ENCODE results near the gene NUP62CL. TPM values are rescaled to one million over a fixed set of nuclear protein-coding genes. Genes with fewer than 3 reads are reported as not detected.
"Not testable (repeated sequence)": the region's sequence is repeated elsewhere in the genome, so short reads cannot be mapped to it uniquely, and the experiment has no call there.

Gene NUP62CL
- total RNA-seq, 1 donor from 2014 or later: 9.3 TPM

DNA sequence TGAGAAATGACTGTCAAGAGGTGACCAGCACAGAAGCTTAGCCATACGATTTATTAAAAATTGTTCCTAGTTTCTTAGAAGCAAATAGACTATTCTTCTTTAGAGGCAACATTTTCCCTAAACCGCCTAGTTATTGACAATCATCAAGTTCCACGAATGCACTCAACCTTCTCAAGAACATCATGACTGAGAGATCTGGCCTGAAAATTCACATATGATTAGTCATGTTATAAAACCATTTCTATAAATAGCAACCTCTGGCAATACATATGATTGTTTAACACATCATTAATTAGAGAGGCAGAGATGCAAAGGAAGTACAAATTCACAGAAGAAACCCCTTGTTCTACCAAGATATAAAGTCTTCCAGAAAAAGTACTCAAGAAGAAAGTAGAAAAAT, 6.7 kb downstream of the NUP62CL start:
- Mint-ChIP-seq H3K27ac (ENCODE audit: unreplicated experiment) (no peak overlapping the region), H3K27me3 (ENCODE audit: unreplicated experiment) (no peaks in the 10 kb centered on the region)
- no peak for DNase-seq (ENCODE audit: low spot score)

GRCh38 chrX:107198074-107198473, 8.2 kb downstream of the NUP62CL start:
- not testable (repeated sequence) for DNase-seq (ENCODE audit: low spot score); H3K27ac Mint-ChIP-seq (ENCODE audit: unreplicated experiment); H3K9me3 Mint-ChIP-seq (ENCODE audit: unreplicated experiment); H3K4me1 Mint-ChIP-seq (ENCODE audit: unreplicated experiment); H3K36me3 Mint-ChIP-seq (ENCODE audit: low read depth, unreplicated experiment); H3K27me3 Mint-ChIP-seq (ENCODE audit: unreplicated experiment); H3K4me3 Mint-ChIP-seq (ENCODE audit: unreplicated experiment)

More for the DNA sequence above, 6.7 kb downstream of the NUP62CL start:
- Mint-ChIP-seq H3K36me3 (ENCODE audit: low read depth, unreplicated experiment) (peaks cover 5% of the 10 kb centered on the region), H3K9me3 (ENCODE audit: unreplicated experiment) (no peaks in the 10 kb centered on the region), H3K4me3 (ENCODE audit: unreplicated experiment) (no peak overlapping the region), H3K4me1 (ENCODE audit: unreplicated experiment) (no peaks in the 10 kb centered on the region)
- TF ChIP-seq, protein P1, sequence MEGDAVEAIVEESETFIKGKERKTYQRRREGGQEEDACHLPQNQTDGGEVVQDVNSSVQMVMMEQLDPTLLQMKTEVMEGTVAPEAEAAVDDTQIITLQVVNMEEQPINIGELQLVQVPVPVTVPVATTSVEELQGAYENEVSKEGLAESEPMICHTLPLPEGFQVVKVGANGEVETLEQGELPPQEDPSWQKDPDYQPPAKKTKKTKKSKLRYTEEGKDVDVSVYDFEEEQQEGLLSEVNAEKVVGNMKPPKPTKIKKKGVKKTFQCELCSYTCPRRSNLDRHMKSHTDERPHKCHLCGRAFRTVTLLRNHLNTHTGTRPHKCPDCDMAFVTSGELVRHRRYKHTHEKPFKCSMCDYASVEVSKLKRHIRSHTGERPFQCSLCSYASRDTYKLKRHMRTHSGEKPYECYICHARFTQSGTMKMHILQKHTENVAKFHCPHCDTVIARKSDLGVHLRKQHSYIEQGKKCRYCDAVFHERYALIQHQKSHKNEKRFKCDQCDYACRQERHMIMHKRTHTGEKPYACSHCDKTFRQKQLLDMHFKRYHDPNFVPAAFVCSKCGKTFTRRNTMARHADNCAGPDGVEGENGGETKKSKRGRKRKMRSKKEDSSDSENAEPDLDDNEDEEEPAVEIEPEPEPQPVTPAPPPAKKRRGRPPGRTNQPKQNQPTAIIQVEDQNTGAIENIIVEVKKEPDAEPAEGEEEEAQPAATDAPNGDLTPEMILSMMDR (IDR thresholded peaks at IDR 0.05; ENCODE audit: unreplicated experiment): no peak

DNA sequence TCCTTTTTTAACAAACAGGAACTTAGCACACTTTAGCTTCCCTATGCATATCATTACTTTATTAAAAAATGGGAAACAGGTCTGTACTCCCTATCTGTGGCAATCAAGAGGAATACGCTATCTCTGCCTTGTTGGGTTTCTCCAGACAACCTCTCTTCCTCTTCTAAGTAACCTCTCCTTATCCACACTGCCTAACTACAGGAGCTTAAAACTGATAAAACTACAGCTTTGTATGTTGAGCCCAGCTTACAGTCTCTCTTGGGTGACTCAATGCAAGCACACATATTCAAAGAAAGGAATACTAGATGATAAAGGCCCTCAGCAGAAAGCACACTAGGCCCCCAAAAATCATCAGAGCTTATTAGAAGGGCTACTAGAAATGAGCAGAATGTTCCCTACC, 8.9 kb downstream of the NUP62CL start:
- no peak overlapping the region for H3K27ac Mint-ChIP-seq (ENCODE audit: unreplicated experiment)
- TF ChIP-seq, protein P1 (IDR thresholded peaks at IDR 0.05; ENCODE audit: unreplicated experiment): no peak

GRCh38 chrX:107171369-107172102, 34.7 kb downstream of the NUP62CL start:
- Mint-ChIP-seq H3K4me1 (ENCODE audit: unreplicated experiment) (peaks cover 6% of the 10 kb centered on the region), H3K9me3 (ENCODE audit: unreplicated experiment) (no peaks in the 10 kb centered on the region), H3K27ac (ENCODE audit: unreplicated experiment) (no peak overlapping the region), H3K27me3 (ENCODE audit: unreplicated experiment) (peaks cover 1% of the 10 kb centered on the region), H3K36me3 (ENCODE audit: low read depth, unreplicated experiment) (no peaks in the 10 kb centered on the region), H3K4me3 (ENCODE audit: unreplicated experiment) (no peak overlapping the region)
- TF ChIP-seq, protein P1 (IDR thresholded peaks at IDR 0.05; ENCODE audit: unreplicated experiment): no peak
- no peak for DNase-seq (ENCODE audit: low spot score)

More for the DNA sequence above, 8.9 kb downstream of the NUP62CL start:
- no peak for DNase-seq (ENCODE audit: low spot score)
- peaks cover 5% of the 10 kb centered on the region for H3K36me3 Mint-ChIP-seq (ENCODE audit: low read depth, unreplicated experiment)
- H3K4me3 Mint-ChIP-seq (ENCODE audit: unreplicated experiment): no peak overlapping the region
- H3K9me3 Mint-ChIP-seq (ENCODE audit: unreplicated experiment): no peaks in the 10 kb centered on the region
- no peaks in the 10 kb centered on the region for H3K27me3 Mint-ChIP-seq (ENCODE audit: unreplicated experiment)
- no peaks in the 10 kb centered on the region for H3K4me1 Mint-ChIP-seq (ENCODE audit: unreplicated experiment)

DNA sequence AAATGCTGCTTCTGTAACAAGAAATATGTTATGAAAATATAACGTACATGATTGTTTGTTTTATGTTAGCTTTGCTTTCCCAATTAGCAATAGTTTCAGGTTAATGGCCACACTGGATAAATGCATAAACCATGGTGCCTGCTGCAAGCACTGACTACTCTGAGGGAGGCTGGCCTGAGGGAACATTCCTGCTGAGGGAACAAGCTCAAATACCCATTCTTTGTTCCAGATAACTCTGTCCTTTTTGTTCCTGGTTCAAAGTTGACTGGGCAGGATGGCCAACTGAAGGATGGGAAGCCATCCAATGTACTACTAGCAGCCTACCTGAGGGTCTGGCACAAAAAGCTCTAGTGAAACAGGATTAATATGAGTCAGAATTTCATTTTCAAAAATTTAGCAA, 37.5 kb downstream of the NUP62CL start:
- TF ChIP-seq, protein P1 (IDR thresholded peaks at IDR 0.05; ENCODE audit: unreplicated experiment): no peak
- H3K9me3 Mint-ChIP-seq (ENCODE audit: unreplicated experiment): no peaks in the 10 kb centered on the region
- H3K4me1 Mint-ChIP-seq (ENCODE audit: unreplicated experiment): no peaks in the 10 kb centered on the region
- H3K4me3 Mint-ChIP-seq (ENCODE audit: unreplicated experiment): no peak overlapping the region
- no peak overlapping the region for H3K27ac Mint-ChIP-seq (ENCODE audit: unreplicated experiment)
- peaks cover 1% of the 10 kb centered on the region for H3K27me3 Mint-ChIP-seq (ENCODE audit: unreplicated experiment)
- no peak for DNase-seq (ENCODE audit: low spot score)
- H3K36me3 Mint-ChIP-seq (ENCODE audit: low read depth, unreplicated experiment): no peaks in the 10 kb centered on the region

All from endothelial cell (in vitro differentiated cells).